Measurements from ENCODE around the gene SALL4.
"Not testable (repeated sequence)": the region's sequence is repeated elsewhere in the genome, so short reads cannot be mapped to it uniquely, and the experiment has no call there.

The SALL4 gene

DNA sequence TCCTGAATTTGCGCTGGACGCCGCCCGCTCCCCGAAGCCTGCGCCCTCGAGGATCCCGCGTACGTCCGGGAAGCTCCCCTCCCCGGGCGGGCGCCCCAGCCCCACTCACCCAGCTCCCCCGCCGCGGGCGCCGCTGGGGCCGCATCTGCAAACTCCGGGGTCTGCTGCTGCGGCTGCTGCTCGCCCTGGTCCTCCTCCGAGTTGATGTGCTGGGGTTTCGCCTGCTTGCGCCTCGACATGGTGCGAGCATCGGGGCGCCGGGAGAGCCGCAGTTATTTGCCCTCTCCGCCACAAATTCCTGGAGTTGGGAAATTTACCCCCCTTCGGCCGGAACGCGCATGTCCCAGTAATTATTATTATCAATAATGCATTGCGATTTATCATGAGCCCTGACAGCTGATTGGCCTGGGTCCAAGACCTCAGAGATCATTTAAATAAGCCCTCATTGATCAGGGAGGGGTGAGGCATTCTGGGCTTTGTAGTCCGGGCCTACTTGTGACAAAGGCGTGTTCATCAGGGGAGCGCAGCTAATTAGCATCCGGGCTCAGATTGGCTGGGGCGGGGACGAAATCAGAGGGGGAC is at the start of gene SALL4:
Gene SALL4, minus strand, starts transcription at position 352 of the 582 bp plus-strand sequence. Its CDS starts 113 bp downstream, at position 239.
- DNase-seq = peak; percentile 40

DNA sequence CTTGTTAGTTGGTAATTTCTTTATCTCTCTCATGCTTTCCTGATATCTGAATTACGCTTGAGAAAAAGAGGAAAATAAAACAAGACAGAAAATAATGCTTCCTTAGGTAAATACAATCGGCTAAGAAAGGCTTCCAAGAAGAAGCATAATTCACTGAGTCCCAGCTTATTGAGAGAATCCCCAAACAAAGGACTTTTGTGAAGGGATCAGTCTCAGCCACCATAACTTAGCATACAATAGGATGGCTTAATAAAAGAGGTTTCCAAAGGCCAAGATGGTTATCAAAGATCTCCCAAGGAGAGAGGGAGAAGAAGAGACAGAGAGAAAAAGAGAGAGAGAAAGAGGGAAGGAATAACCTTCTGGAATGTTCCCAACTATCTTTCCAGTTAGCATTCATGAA is 46.0 kb upstream of the SALL4 start:
- no peak for DNase-seq

DNA sequence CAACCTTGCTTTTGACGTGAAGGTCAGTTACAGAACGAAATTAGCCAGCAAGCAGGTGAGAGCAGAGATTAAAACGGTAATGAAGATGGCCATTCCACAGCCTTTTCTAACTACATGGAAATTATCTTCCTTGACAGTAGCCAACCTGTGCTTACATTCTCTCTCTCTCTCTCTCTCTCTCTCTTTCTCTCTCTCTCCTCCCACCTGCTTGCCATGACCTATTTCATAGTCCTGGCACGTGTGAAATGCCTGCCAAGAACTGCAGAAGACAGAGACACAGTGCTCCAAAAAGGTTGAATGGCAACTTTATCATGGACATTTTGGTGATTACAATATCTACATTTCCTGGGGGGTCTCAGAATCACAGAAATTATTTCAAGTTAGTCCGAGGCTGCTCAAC is 38.5 kb upstream of the SALL4 start:
- DNase-seq = no peak

DNA sequence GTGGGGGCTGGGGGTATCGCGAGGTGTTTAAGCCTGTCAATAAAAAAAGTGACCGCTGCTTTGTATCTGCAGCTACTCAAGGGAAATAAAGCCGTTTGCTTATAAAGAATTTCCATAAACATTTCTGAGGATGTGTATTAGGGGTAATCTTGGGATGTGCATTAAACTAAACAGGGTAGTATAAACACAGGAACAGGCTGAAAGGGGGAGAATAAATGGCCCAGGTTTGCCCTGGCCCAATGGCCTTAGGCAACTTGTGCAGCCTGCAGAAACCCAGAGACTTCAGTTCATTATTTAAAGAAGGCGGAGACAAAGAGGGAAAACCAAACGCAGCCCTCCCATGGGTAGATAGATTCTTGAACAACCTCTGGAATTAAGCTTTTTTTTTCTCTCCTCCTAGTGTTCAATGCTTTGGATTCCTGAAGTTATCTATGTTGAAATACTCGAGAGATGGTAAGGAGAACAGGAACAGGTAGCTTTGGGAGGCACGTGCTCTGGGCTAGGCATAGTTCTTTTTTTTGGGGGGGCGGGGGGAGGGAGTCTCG is 35.6 kb upstream of the SALL4 start:
- DNase-seq = no peak

DNA sequence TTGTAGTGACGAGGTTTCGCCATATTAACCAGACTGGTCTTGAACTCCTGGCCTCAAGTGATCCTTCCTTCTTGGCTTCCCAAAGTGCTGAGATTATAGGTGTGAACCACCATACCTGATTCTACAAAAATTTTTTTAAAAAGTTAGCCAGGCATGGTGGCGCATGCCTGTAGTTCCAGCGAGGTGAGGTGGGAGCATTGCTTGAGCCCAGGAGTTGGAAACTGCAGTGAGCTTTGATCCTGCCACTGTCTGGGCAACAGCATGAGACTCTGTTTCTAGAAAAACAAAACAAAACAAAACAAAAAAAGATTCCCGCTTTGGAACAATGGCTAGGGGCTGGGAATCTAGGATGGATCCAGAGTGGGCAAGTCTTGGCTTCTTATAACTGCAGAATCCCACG is 35.1 kb upstream of the SALL4 start:
- no peak for DNase-seq

DNA sequence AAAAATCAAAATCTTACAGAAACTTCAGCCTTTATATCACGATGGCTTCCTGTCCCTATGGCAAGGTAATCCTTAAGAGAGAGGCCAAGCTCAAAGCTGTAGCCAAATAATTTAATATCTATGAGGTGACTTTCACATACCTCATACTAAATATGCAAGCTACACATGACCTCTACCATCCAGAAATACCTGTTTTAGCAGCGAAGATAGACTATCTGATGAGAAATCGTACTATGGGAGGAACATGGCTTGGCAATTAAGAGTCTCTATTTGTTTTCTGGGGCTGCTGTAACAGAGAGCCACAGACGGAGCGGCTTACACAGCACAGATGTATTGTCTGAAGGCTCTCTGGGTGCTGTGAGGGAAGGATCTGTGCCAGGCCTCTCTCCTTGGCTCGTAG is 31.0 kb upstream of the SALL4 start:
- no peak for DNase-seq

DNA sequence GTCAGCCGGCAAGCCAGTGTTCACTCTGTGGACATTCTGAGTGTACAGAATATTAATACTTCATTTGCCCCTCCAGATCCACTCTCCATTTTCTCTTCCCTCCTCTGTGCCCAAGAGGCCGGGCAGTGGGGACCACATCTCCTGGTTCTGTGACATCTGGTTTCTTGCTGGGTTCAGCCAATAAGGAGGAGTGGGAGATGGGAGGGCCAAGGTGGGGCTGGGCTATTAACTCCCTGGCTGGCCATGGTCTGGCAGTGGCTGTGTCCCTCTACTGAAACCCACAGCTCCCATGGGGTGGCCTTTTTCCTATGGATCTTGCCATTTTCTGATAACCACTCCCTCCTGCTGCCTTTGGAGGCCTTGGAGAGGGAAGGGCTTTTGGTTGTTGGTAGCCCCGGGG is 30.0 kb upstream of the SALL4 start:
- no peak for DNase-seq

DNA sequence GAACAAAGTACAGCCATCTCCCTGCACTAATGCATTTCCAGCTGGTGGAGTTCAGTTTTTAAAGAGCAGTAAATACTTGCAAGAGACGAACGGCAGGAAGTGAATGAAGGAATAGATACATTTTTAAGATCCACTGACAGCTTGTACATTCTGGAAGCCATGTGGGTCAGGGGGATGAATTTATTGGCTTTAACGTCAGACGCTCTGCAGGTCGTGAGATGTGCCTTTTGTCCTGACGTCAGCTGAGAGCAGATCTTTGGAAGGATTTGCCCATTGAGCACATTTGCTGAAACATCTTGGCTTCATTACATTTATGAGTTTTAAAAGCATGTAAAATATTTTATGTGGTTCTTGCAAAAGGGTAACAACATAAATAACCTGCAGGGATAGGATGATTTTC is 29.5 kb upstream of the SALL4 start:
- DNase-seq = no peak

DNA sequence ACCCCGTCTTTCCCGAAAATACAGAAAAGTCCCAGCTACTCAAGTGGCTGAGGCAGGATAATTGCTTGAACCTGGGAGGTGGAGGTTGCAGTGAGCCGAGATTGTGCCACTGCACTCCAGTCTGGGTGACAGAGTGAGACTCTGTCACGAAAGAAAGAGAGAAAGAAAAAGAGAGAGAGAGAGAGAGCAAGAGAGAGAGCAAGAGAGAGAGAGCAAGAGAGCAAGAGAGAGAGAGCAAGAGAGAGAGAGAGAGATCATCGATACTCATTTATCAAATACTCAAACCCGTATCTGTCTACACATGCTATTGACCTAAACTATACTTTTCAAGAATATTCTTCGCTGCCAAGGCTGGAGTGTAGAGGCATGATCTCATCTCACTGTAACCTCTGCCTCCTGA is 28.2 kb upstream of the SALL4 start:
- DNase-seq = no peak

DNA sequence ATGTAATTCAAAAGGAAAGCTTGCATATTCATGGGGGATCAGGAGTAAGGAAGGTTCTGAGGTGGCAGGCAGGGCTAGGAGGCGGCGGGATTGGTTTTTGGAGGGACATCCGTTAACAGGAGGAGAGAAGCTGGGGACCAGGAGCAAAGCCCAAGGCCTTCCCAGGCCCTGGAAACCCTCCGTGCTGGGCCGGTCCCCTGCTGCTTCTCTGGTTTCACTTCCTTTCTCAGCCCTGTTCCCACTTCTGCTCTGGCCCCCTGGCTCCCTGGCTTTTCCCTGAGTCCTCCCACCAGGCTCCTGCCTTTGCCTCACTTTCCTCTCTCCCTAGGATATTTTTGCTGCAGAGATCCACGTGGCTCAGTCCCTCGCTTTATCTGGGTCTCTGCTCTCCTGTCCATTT is 26.4 kb upstream of the SALL4 start:
- DNase-seq = no peak

DNA sequence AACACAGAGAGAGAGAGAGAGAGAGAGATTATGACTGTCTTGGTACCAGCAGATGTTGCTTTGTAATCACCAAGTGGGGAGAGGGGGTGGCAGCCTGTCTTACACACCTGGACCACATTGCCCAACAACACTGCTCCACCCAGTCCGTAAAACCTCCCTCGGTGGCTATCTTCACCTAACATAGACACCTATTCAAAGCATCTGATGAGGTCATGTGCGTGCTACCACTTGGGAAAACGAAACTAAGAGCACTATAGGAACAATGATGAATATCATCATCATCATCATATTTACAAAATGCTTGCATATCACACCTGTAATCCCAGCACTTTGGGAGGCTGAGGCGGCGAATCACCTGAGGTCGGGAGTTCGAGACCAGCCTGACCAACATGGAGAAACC is 24.1 kb upstream of the SALL4 start:
- DNase-seq = no peak

DNA sequence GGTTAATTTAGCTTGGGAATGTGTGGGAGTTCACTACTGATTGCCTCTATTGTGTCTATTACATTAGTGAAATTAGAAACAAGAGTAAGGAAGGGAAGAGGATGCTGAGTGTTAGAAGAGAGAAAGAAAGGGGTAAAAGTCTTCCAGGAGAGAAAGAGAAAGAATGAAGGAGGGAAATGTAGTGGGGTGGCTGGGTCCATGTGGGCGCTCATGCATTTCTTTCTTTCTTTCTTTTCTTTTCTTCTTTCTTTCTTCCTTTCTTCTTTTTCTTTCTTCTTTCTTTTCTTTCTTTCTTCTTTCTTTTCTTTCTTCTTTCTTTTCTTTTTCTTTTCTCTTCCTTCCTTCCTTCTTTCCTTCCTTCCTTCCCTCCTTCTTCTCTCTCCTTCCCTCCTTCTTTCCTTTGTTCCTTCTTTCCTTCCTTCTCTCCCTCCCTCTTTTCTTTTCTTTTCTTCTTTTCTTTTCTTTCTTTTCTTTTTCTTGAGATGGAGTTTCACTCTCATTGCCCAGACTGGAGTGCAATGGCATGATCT is 16.2 kb upstream of the SALL4 start:
- no peak for DNase-seq

DNA sequence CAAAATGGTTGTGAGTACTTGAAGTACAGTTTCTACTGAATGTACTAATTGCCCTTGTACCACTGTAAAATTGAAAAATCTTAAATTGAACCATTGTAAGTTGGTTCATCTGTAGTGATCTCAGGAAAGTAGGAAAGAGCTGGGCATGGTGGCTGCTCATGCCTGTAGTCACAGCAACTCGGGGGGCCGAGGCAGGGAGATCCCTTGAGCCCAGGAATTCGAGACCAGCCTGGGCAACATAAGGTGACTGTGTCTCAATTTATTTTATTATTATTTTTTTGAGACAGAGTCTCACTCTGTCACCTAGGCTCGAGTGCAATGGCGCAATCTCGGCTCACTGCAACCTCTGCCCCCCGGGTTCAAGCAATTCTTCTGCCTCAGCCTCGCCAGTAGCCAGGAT is 14.5 kb upstream of the SALL4 start:
- DNase-seq = not testable (repeated sequence)

DNA sequence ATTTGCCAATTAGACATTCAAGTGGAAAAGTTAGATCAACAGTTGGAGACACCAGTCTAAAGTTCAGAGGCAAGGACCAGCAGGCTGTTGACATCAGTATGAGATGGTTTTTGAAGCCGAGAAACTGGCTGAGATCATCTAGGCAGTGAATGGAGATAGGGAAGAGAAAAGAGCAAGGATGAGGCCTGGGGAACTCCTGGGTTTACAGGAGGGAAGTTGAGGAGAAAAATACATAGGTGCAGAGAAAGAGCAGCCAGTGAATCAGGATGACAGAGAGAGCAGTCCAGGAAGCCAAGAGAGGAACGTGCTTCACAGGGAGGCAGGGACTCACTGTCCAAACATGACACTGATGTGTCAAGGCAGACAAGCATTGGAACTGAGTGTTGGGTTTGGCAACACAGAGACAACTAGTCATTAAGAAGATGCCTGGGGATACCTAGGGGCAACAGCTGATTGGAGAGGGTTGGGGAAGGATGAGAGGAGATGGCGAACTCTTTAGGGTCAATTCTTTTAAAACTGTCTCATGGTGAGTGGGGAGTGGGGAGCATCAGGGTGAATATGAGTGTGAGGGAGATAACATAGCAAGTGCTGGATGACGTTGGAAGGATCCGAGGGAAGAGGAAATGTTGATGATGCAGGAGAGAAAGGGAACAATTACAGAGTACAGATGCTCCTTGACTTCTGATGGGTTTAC is 13.2 kb upstream of the SALL4 start:
- no peak for DNase-seq

DNA sequence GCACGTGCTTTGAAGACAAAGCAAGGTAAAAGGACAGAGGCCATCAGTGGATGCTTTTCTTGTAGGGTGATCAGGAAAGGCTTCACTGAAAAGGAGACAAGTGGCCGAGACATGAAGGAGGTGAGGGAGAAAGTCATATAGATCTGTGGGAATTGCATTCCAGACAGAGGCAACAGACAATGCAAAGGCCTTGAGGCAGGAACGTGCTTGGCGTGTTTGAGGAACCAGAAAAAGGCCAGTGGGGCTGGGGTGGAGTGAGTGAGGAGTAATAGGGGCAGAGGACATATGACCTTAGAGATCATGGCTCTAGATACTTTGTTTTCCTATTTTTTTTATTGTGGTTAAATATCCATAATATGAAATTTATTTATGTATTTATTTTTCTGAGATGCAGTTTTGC is 10.5 kb upstream of the SALL4 start:
- DNase-seq = no peak

DNA sequence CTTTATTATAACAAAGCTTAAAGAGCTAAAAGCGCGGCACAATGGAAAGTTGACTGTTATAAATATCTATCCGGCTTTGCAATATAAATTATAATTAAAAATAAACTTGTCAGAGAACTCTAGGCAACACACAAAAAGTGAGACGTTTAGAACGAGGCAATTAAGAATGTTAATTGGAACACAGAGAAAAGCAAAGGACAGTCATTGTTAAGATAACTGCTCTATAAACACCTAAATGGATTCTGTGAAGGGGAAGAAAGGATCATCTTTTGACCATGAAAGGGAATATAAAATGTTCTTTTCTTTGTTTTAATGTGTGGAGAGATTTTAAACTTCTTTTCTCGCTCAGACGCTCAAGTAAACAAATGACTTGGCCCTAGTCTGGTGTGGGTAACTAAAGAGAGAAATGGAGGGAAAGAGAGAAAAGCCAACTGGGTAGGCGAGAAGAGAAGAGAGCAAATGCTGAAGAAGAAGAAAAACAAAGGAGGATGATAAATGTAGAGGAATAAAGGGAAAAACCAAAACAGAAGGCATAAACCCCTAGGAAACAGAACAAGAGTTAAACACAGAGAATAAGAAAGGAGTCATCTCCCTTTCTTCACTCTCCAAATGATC is 9.3 kb upstream of the SALL4 start:
- DNase-seq = no peak

DNA sequence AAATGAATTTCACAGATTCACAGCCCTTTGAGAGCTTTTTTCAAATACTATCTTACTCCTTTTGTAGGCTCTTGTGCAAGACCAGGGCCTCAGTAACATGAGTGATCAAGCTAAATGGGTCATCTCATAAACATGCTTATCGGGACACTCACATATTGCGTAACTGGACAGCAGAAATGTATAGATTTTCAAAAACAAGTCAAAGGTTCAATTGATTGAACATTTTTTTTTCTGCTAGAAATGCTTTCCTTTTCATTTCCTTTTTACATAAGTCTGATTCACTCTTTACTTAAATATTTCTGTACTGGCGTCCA is 8.7 kb upstream of the SALL4 start:
- no peak for DNase-seq

DNA sequence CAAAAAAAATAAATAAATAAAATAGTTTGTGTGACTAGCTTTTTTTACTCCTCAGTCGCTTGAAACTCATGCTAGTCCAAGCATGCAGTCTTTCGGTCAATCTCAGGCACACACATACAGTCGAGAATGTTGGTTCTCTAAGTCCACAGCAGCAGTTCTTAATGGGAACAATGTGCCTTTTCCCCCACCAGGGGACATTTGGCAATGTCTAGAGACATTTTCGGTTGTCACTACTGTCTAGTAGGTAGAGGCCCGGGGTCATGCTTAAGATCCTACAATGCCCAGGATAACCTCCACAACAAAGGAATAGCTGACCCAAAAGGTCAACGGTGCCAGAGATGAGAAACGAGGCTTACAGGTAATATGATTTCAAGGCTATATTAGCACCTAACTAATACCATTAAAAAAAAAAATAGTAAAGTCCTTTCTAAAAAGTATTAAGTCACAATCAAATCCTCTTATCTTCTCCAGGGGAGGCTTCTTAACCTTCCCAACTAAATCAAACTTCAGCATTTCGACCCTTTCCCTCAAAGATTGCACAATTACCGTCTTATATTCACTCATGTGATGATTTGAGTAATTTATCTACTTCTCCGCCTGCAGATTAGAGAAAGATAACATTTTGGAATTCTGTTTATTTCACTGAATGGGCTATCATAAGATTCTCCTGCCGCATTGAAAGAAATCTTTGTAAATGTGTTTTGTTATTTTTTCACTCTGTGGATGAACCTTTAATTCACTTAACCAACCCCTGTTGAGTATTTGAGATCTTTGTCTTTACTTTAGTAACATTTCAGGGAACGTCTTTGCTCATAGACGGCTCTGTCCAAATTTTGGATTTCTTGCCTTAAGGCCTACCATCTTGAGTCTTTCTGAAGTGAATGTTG is 8.1 kb upstream of the SALL4 start:
- no peak for DNase-seq

DNA sequence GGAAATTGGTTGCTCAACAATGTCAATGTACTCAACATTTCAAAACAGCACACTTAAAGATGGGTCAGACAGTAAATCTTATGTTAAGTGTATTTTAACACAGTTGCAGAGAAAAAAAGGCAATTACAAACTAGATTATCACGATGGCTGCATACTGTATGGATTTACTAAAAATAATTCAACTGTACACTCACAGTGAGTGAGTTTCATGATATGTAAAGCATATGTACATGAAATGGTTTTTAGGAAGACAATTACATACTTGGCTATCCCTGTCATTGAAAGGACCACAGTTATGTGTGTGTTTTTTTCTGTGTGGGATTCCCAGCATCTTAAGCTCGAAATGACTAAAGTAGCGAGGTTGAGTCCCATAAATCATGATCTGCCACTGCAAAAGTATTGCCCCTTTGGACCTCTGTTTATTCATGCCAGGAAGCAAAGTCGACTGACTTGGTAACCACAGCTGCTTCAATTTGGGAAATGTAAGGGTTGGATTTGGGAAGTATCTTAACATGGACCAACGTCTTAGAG is 5.5 kb upstream of the SALL4 start:
- DNase-seq = no peak

DNA sequence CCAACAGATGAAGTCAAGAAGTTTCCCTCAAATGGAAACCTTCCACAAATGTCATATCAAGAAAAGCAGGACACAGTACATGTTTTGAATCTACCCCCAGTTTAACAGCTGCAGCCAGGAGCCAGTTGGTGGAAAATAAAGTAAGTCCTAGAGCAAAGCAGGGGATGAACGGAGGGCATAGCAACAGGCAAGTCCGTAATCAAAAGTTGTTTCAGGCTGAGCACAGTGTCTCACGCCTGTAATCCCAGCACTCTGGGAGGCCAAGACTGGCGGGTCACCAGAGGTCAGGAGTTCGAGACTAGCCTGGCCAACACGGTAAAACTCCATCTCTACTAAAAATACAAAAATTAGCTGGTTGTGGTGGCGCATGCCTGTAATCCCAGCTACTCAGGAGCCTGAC is 2.4 kb upstream of the SALL4 start:
- DNase-seq = no peak

DNA sequence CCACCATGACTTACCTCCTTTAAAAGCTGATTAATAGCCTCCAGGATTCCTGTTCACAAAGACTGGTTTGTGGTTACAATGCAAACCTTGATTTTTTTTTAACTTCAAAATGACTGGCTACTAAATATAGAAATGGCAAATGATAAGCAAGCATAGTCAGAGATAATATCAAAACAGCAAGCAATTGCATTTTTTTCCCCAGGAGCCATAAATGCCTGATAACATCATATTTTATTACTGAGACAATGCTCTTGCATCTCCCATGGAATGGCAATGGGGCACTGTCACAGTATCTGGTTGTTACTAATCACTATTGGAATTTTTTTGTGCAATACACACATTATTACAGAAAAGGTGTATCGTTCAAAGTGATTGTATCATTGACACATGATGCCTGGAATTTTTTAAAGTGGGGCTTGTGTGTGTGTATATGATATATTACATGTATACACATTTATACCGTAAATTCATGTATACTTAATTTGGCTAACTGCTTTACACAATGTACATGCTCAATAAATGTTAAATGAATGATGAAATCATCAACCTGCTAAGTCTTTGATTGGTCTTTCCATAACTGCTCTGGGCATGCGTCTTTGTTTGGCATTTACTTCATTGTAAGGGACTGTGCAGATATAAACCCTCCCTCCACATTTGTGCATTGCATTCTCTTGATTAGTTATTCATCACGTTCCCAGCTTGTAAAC is 980 bp upstream of the SALL4 start:
- no peak for DNase-seq

DNA sequence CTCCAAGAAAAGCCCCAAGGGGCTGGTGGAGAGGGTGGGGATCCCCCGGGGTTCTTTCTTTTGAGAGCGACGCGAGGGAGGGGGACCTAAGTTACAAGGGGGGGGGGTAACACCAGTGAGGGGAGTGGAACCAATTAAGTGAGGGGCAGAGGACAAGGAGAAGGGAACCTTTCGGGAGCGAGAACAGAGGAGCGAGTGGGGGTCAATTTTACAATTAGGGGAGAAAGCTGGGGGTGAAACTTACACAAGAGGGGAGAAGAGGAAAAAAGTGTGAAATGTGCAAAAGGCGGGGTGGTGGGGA is 548 bp downstream of the SALL4 start:
- DNase-seq = no peak
